ENCODE results near the gene LILRB4.
"Not testable (repeated sequence)": the region's sequence is repeated elsewhere in the genome, so short reads cannot be mapped to it uniquely, and the experiment has no call there.

Gene LILRB4

GRCh38 chr19:54694648-54695047 lies 31.9 kb downstream of the LILRB4 start:
- no peak for DNase-seq (ENCODE audit: low read depth in 2 of 2)

DNA sequence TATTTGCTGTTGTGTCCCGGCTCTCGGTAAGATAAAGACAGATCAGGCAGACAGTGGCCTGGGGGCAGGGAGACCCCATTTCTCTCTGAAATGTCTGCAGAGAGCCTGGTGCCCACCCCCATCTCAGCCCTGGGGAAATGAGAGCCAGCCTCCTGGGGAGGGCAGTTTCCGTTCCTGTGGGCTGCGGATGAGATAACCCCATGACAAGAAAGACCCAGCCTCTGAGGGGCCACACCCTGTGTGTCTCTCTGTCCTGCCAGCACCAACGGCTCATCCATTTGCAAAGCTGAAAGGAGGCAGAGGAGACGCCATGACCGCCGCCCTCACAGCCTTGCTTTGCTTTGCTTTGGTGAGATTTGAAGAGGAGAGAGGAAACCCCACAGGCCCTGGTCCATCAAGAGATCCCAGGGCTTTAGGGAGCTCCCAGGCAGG lies 33.3 kb downstream of the LILRB4 start:
- DNase-seq (ENCODE audit: low read depth in 2 of 2), result no peak

DNA sequence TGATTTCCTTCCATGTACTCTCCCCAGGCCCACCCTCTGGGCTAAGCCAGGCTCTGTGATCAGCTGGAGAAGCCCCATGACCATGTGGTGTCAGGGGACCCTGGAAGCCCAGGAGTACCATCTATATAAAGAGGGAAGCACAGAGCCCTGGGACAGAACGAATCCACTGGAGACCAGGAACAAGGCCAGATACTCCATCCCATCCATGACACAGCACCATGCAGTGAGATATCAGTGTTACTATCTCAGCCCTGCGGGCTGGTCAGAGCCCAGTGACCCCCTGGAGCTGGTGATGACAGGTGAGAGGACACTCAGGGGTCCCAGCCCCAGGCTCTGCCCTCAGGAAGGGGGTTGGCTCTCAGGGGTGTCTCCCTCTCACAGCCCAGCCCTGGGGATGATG lies 34.0 kb downstream of the LILRB4 start:
- DNase-seq (ENCODE audit: low read depth in 2 of 2), result no peak

DNA sequence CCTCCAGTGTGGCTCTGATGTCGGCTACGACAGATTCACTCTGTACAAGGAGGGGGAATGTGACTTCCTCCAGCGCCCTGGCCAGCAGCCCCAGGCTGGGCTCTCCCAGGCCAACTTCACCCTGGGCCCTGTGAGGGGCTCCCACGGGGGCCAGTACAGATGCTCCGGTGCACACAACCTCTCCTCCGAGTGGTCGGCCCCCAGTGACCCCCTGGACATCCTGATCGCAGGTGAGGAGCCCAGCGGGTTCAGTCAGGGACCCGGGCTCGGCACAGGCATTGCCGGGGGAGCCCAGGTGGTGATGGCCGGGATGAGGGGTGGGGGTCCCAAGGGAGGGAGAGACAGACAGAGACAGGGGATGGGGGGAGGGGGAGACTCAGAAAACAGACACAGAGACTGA lies 34.9 kb downstream of the LILRB4 start:
- not testable (repeated sequence) for DNase-seq (ENCODE audit: low read depth in 2 of 2)

DNA sequence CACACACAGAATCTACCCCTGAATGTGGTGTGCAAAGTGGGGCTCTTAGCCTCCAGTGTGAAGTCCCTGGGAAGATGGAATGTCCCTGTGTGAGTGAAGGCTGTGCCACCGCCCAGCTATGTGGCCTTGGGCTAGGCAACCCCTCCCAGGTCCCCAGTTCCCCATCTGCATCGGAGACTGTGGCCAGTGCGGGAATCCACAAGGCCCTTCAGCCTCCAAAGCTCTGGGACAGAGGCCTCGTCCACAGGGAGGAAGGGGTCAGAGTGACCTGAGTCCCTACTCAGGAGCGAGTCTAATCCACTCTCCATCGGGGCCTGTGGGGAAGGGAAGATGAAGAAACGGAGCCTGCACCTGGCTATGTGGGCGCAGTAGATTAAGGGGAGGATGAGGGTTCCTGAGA lies 42.1 kb downstream of the LILRB4 start:
- no peak for DNase-seq (ENCODE audit: low read depth in 2 of 2)

DNA sequence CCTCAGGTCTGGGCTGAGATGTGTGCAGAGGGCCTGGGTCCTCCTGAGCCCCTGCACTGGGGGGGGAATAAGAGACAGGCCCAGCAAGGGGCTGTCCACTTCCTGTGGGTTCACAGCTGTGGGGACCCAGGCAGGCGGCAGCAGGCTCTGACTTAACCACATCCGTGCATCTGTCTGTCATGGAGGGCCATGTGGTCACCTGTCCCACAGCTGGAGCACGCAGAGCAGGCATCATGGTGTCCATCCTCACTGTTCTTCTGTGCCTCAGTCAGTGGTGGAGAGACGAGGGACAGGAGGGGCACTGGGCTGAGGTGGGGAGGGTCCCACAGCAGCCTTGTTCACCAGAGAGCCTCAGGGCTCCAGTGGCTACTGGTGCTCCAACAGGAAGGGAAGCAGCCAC lies 45.2 kb downstream of the LILRB4 start:
- DNase-seq (ENCODE audit: low read depth in 2 of 2), result no peak

GRCh38 chr19:54708781-54709180 lies 46.0 kb downstream of the LILRB4 start:
- DNase-seq (ENCODE audit: low read depth in 2 of 2), result no peak

DNA sequence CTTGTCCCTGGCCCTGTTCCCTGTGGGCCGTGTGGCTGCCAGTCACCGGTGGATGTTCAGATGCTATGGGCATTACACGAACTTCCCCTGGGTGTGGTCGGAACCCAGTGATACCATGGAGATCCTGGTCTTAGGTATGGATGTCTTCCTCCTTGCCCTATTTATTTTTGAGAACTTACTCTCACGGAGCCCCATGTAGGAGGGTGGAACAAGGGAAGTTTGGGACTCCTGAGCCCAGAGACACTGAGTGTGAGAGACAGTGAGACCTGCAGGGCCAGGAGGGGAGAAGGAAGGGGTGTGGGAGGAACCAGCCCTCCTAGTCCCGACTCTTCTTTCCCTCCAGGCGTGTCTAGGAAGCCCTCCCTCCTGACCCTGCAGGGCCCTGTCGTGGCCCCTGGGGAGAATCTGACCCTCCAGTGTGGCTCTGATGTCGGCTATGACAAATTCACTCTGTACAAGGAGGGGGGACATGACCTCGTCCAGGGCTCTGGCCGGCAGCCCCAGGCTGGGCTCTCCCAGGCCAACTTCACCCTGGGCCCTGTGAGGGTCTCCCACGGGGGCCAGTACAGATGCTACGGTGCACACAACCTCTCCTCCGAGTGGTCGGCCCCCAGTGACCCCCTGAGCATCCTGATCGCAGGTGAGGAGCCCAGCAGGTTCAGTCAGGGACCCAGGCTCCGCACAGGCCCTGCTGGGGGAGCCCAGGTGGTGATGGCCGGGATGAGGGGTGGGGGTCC lies 46.6 kb downstream of the LILRB4 start:
- DNase-seq (ENCODE audit: low read depth in 2 of 2), result no peak

DNA sequence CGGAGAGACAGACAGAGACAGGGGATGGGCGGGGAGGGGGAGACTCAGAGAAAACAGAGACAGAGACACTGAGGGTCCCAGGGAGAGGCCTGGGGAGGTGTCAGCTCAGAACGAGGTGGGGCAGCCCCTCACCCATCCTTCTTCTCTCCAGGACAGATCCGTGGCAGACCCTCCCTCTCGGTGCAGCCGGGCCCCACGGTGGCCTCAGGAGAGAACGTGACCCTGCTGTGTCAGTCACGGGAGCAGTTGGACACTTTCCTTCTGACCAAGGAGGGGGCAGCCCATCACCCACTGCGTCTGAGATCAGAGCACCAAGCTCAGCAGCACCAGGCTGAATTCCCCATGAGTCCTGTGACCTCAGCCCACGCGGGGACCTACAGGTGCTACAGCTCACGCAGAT lies 47.2 kb downstream of the LILRB4 start:
- not testable (repeated sequence) for DNase-seq (ENCODE audit: low read depth in 2 of 2)

Data from stimulated activated CD8-positive, alpha-beta memory T cell treated with anti-CD3 and anti-CD28 coated beads, Interleukin-2, amount 100 ng/mL, for 48 hours (primary cell).